Middle frontal gyrus (tissue), 1 donor: ENCODE measurements around the gene COG2.

ENCODE experiments used
- DNase-seq: peaks from one replicate; pipeline ENCODE4 v3.0.0-alpha.2; 2015; ENCODE audit warnings: low spot score; ENCODE audit errors: extremely low spot score

Gene COG2

DNA sequence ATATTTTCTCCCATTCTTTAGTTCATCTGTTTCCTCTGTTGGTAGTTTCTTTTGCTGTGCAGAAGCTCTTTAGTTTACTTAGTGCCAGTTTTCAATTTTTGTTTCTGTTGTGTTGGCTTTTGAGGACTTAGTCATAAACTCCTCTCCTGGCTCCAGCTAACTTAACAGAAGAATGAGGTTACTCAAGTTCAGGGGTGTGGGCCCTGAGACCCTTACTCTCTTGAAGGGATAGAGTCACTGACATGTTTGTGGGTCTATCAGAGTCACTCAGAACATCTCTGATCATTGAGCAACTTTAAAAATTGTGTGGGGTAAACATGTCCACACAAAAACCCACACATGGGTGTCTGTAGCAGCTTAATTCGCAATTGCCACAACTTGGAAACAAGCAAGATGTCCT, 57.4 kb downstream of the COG2 start:
- DNase-seq = no peak

DNA sequence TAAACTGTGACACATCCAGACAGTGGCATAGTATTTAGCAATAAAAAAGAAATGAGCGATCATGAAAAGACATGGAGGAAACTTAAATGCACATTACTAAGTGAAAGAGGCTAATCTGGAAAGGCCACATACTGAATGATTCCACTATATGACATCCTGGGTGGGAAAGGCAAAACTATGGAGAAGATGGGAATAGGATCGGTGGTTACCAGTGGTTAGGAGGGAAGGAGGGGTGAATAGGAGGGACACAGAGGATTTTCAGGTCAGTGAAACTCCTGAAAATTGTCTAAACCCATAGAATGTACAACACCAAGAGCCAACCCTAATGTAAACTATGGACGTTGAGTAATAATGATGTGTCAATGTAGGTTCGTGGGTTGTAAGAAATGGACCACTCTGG, 57.9 kb downstream of the COG2 start:
- DNase-seq = no peak

DNA sequence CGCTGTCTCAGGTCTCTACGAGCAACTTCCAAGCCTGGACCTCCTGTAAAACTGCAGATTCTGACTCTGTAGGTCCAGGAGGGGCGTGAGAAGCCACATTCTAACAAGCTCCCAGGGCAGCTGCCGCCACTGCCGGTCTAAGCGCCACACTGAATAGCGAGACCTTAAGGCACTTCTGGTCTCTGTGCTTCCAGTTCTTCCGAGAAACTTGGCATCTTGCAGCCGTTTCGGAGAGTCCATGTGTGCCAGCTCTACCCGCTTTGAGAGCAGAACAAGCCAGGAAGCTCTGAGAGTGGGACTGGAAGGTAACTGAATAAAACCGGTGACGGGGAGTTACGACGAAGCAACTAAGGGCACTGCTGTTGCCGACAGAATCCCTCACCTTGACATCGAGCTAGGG, 59.2 kb downstream of the COG2 start:
- DNase-seq = no peak

DNA sequence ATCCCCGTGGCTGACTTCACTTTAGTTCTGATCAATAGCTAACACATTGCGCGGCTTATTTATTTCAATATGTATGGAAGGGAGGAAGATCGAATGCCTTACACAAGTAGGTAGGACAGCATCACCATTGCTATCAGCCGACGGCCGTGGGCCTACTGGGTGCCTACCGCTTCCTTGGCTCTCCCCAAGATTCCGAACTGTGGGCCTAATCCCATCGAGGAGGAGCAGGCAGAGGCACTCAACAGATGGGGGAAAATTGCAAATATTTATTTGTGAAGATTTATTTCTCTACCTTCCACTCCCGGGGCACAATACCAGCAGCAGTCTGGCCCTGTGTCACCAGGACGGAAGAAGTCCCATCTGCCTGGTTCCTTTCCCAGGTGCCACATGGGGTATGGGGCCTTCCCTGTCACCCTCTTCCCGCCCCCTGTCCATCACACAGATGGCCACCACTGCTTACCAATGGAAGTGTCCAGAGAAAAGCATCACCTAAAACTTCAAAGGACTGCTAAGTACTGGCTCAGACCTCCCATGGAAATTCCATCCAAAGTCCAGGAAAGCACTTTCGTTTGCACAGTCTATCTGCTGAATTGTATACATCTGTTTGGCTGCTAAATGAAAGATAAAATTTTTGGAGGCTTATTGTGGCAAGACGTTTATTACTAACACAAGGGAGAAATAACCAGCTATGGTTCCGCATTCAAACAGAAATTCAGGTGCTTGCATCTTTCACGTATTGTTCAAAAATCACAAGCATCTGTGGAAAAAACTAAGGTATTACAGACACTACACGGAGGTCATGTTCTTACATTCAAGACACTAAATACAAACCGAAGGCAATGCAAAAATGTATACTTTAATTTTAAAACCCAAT, 59.9 kb downstream of the COG2 start:
- DNase-seq = no peak

DNA sequence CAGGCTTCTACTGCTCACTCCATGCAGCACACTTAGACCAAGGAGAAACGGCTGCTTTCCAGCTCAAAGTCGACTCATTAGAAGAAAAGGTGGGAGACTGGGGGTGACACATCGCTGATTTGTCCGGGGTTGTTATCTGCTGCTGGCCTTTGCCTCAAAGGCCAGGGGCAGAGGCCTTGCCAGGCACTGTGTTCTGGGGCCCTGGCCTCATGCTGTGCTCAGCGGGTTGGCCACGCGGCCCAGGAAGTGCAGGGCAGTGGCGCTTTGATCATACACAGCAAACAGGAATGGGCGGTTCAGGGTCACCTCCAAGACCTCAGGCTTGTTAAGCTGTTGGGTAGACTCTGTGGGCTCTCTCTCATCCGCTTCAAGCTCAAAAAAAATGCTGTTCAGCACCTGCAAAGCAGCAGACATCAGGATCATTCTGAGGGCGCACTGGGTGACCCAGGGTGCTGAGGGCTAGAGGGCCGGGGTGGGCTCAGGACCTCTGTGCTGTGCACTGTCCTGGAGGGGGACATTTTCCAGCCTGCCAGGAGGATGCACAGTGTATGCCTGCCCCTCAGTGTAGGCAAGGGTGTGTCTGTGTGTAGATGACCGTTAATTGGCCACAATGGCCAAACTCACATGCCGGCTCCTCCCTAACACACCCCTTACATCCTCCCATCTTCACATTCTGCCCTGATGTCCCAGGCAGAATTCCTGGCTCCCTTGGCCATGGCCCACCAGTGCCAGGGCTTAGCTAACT, 60.8 kb downstream of the COG2 start:
- no peak for DNase-seq

DNA sequence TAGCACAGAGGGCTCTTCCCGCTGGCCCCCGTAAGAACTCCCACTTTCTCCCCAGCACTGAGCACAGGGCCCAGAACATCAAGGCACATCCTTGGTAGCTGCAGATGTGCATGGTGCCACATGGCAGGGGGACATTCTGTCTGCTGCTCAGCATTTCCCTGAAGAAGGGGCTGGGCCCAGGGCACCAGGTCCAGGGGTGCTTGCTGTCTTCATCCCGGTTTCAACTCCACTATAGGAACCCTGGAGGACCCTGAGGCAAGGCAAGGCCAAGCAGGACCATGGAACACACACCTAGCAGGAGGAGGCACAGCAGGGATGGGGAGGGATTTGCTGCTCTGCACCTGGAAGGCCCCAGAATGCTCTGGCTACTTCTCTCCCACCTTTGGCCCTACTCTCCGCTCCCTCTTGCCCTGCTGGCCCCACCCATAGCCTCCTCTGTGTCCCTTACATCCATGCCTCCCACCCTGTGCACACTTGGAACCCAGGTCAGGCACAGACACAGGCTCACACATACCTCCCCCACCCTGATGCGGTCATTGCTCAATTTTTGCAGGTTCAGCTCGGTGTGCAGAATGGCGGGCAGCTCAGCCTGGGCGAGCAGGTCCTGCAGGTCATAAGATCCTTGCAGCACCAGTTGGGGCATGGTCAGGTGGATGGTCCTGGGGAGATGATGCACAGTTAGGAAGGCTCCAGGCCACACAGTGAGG, 61.6 kb downstream of the COG2 start:
- DNase-seq = no peak

DNA sequence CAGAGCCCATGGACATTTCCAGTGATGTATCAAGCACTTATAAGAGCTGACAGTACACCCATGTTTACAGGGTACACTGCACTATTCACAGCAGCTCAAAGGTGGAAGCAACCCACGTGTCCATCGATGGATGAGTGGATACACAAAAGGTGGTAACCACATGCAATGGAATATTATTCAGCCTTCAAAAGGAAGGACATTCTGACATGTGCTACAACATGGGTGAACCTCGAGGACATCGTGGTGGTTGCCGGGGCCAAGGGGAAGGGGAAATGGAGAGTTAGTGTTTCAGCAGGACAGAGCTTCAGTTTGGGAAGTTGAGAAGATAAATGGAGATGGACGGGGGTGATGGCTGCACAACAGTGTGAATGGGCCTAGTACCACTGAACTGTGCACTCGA, 62.5 kb downstream of the COG2 start:
- no peak for DNase-seq

DNA sequence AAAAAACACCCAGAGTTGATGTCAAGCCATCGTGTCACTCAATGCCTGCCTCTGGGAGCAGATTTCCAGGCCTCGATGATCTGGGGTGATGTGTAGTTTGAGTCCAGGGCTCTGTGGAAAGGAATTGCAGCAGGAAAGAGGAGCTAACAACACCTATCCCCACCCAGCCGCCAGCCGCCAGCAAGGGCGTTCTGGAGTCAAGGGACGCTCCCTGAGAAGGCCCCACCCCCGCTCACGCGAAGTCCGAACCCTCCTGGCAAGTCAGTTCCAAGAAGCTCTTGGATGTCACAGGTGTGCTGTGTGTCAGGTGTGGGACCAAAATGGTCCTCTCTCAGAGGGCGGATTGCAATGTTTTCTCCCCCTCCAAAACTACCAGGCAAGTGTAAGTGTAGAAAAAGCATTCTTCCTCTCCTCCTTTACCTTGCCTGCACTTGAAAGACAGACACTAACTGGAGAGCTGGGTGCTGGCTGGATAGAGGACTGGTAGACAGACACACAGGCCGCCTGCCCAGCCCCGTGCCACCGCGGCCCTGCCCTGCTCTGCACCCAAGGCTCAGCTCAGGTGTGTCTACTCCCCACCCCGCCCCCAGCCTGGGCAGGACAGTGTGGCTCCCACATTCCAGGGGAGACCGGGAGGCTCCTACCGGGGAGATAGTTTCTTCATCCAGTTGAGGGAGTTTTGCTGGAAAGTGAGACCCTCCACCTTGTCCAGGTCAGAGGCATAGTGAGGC, 63.2 kb downstream of the COG2 start:
- DNase-seq = no peak

DNA sequence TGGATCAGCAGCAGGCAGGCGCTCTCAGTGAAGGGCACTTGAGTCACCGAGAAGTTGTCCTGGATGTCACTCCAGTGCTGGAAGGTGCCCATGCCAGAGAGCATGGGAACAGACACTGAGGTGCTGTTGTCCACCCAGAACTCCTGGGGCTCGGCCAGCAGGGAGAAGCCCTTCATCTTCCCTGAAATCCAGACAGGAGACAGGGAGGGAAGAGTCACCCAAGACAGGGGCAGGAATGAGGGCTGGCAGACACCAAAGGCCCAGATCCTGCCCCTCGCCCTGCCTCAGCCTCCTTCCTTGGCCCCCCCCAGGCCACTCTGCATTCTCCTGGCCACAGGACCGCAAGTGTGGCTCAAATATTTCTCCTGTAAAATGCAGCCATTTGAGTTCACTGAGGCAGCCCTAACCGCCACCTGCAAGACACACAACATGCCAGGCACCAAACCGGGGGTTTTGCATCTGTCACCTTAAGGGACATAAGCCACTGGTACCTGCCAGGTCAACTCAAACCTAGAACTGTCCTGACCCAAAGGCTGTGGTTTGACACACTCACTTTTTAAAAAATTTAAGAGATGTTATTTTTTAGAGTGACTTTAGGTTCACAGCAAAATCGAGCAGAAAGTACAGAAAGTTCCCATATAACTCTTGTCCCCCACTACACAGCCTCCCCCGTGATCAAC, 63.9 kb downstream of the COG2 start:
- DNase-seq = no peak

DNA sequence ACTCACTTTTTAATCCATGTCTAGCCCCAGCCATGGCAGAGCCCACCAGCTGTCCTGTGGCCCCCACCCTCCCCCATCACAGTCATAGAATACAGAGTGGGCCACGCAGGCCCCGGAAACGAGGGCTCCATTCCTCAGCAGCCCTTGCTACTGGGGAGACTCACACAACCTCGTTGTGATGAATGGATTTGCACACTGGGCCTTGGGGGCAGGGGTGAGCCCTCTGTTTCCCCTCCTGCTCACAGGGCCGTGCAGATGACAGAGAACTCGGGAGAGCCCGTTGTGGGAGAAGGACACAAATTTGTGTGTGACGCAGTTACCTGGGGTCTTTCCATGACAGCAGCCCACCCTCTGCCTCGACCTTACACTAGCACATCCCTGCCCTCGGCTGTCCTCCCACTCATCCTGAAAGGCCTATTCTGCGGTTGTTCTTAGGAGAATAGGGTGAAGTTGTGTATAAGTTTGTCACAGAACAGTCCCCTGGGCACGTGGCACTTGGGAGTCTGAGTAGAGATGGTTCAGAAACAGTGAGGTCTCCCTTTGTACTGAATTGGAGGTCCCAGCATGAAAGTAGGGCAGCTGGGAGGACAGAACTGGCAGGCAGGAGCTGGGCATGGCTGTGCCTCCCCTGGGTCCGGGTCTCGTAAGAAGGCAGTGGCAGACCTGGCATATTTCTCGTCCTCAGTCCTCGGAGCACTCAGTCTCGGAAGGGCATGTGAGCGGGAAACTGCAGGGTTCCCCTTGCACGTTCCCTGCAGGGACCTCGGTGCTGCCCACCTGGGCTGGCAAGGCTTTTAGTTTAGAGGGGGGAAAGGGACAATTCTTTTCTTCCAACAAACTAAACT, 64.8 kb downstream of the COG2 start:
- DNase-seq = no peak

DNA sequence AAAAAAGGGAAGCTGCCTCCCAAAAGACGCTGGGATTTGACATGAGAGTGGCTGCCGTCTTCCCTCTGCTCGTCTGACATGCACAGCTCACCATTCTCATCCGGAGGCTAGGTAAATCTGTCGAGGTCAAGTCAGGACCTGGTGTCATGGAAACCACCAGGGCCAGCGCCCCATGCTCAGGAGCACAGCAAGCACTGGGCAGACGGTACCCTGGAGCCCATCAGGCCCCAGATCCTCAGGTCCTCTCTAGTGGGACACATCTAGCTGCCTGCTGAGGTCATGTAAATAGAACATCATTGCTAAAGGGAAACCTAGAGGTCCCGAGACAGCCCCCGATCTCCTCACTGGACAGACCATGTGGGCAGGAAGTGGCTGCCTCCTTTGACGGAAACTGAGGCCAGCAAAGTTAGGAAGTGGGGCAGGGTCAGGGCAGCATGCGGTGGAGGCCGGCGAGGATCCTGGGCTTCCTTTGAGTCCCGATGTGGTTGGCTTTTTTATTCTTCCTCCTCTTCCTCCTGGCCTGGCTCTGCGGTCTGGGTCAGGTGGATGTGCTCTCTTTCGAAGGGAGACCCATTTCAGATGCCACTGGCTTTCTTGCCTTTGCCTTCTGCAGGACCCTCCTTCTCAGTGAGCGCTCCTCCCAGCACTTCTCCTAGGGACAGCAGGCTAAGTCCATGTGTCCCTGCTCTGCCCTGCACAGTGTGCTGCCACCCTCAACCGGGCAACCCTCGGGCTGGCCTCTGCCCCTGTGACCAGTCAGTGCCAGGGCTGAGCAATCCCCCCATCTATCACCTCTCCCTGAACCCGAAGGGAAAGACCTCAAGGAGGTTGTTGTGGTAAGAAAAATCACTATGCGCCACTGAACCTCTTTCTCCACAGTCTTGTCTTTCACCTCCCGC, 65.7 kb downstream of the COG2 start:
- DNase-seq = no peak

DNA sequence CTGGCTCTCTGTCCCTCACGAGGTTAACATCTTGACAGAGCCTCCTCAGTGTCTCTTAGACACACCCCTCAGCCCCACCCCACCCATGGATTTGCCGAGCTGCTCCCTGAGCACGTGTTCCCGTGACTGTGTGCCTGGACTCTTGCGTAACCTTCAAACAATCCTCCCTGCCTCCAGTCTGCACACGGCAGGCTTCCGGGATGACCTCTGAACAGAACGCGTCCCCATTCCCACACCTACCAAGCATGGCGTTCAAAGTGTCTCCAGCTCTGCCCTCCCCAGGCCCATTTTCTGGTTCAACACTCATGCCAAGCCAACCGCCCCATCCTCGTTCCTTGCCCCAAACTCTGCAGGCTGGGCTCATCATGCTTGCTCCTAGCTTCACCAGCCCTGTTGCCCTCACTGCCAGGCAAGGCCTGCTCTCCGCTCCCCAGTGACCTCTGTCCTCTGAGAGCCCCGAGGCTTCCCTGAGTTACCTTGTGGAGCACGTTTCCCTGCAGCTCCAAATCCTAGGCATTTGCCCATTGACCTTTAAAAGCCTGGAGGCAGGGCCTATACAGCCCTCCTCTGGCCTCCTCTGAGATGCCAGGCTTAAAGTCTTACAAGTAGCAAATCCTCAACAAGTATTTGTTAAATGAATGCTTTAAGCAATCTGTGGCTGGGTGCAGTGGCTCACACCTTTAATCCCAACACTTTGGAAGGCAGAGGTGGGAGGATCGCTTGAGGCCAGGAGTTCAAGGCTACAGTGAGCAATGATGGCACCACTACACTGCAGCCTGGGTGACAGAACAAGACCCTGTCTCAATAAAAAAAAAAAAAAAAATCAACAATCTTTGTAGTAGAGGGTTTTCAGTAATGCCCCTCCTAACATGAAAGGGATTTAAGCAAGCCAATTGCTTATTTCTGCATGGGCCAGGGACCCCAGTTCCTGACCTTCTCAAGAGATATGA, 66.6 kb downstream of the COG2 start:
- no peak for DNase-seq

DNA sequence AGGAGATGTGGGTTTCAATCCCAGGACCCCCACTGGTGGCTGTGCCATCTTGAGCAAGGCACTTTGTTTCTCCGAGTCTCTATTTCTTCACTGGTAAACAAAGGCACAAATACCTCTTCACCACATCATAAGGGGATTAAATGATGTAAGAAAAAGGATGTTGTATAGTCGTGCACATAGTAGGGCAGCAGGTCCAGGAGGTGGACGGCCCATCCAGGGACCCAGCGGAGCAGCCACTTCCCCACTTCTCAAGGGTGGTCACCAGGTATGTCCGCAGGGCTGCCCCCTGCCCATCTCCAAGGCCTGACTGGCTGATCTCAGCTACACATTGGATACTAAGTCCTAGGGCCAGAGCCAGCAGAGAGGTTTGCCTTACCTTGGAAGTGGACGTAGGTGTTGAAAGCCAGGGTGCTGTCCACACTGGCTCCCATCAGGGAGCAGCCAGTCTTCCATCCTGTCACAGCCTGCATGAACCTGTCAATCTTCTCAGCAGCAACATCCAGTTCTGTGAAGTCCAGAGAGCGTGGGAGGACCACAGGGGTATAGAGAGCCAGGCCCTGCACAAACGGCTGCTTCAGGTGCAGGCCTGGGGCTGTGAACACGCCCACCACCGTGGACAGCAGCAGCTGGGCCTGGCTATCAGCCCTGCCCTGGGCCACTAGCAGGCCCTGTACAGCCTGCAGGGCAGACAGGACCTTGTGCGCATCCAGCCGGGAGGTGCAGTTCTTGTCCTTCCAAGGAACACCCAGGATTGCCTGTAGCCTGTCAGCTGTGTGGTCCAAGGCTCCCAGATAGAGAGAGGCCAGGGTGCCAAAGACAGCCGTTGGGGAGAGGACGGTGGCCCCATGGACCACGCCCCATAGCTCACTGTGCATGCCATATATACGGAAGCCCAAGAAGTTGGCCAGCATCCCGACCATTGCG, 67.6 kb downstream of the COG2 start:
- no peak for DNase-seq

DNA sequence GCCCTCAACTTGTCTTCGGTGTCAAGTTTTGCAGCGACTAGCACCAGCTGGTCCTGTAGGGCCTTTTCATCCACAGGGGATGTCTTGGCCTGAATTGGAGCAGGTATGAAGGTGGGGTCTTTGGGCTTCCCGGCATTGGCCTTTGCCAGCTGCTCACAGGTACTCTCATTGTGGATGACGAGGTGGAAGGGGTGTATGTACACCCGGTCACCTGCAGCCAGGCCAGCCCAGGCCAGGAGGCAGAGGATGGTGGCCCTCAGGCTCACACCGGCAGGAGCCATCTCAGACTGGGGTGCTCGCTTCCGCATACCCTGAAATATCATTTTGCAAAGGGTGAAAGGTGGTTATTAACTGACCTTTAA, 68.2 kb downstream of the COG2 start:
- DNase-seq = no peak

DNA sequence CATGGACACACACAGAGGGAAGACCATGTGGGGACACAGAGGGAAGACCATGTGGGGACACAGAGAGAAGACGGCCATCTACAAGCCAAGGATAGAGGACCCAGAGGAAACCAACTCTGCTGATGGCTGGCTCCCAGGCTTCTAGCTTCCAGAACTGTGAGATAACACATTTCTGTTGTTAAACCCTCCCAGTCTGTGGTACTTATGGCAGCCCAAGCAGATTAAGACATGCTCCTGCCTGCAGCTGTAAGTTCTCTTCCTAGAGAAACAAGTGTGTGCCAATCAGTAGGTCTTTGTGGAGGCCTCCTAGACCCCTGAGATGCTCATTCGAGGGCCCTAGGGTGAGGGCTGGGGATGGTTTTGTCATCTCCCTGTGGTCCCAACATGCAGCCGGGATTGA, 69.0 kb downstream of the COG2 start:
- no peak for DNase-seq

DNA sequence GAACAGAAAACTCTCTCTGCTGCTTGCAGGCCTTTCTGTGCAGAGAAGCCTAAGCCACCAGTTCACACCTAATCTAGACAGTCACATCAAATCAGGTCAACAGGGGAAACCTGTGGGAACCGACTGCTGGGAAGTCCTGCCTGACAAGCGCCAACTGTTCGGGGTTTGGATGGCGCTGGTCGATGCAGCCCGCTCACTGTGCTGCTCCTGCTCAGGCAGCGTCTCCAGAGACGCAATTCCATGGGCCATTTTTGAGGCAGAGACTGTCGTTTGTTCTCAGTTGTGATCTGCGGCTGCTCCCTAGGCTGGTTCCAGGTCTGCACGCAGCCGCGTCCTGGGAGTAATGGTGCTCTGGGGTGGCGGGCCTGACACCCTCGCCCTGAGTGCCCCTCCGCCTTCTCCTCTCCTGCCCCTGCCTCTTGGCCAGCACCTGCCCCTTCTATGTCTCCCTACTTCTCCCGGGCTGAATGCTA, 70.2 kb downstream of the COG2 start:
- no peak for DNase-seq

DNA sequence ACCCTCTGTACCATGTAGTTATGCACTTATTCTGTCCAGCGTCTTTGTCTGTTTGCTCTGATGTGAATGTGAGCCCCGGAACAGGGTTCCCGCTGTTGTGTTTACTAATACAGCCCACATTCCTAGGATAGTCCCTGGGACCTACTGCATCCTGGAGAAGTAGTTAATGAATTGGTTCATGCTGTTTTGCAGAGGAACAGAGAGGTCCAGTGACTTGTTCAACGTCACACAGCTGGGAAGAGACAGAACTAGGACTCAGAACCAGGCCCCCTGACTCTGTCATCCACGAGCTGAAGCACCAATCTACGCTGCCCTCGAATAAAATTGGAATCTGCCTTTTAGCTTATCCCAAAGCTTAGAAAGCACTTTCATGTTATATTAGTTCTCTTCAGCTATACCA, 70.9 kb downstream of the COG2 start:
- no peak for DNase-seq
